Ovary (tissue), 9 donors: ENCODE measurements around the gene PTCH1. TPM values are rescaled to one million over a fixed set of nuclear protein-coding genes. Genes with fewer than 3 reads are reported as not detected.
A peak's percentile ranks its signal among the peaks of the same experiment; 100 is the strongest.

ENCODE experiments used
- DNase-seq, 5 donors: peaks; one replicate each; pipeline ENCODE4 v3.0.0-alpha.2; 2019 to 2020
- H3K27ac ChIP-seq, 2 donors: fragments of 200-600 bp; one replicate each; pipeline versions ENCODE4 v1.5.1 to v1.8.0; 2019 to 2022
- H3K27me3 ChIP-seq: fragments of 200-600 bp; one replicate; pipeline ENCODE4 v1.8.0; 2022
- H3K36me3 ChIP-seq: fragments of 200-600 bp; sonication (generic); one replicate; pipeline ENCODE4 v1.5.1; 2019
- H3K4me1 ChIP-seq: one replicate; pipeline ENCODE4 v1.8.1; 2013; ENCODE audit warnings: mild to moderate bottlenecking, moderate library complexity; ENCODE audit not compliant: insufficient read depth
- H3K4me3 ChIP-seq: fragments of 200-600 bp; sonication (generic); one replicate; pipeline ENCODE4 v1.5.1; 2017
- H3K9me3 ChIP-seq, 2 donors: fragments of 200-600 bp in 1 of 2; sonication (generic) in 1 of 2; one replicate each; pipeline versions ENCODE4 v1.5.1 to v1.8.1; 2013 to 2019; ENCODE audit warnings: mild to moderate bottlenecking in 1 of 2, moderate library complexity in 1 of 2
- CTCF ChIP-seq, 3 donors: fragments of 450-650 bp in 2 of 3; fragments of 200-600 bp in 1 of 3; IDR thresholded peaks; one replicate each; pipeline versions ENCODE4 v1.5.1 to v1.8.0; 2016 to 2022; ENCODE audit warnings: antibody characterized with exemption in 3 of 3, mild to moderate bottlenecking in 1 of 3
- EP300 ChIP-seq: sonication (generic); formaldehyde crosslinking; IDR thresholded peaks from one replicate; pipeline ENCODE4 v1.6.1; 2017; ENCODE audit warnings: antibody characterized with exemption
- POLR2A ChIP-seq: fragments of 450-650 bp; IDR thresholded peaks from one replicate; pipeline ENCODE4 v1.6.1; 2017; ENCODE audit warnings: antibody characterized with exemption, mild to moderate bottlenecking, moderate library complexity
- WGBS, 3 donors: extraction: QIAGEN DNeasy Blood & Tissue Kit in 1 of 3; methylation state at CpG; one replicate each; pipeline versions ENCODE4 v1.1.5 to v1.1.7; 2013 to 2017; 5-methylcytosine and 5-hydroxymethylcytosine counted together
- intact Hi-C, 4 donors: fragments of 100-400 bp; cut with DNase I; formaldehyde crosslinking; loops; one replicate each; pipeline versions ENCODE4 v1.11.0 to v1.15.1; 2022 to 2023
- polyA plus RNA-seq, 2 donors: library from polyadenylated mRNA; stranded (reverse); fragments of 200-250 nt in 1 of 2; fragments of 350-450 nt in 1 of 2; fragmentation: Illumina TruSeq in 1 of 2; extraction: RNeasy Lipid Tissue Mini Kit (QIAGEN cat#74804) in 1 of 2; gene quantifications; one replicate each; pipeline ENCODE4 v1.2.3, GENCODE V29; 2013 to 2014
- total RNA-seq, 7 donors: library from RNA; depleted of rRNA in 2 of 7; stranded (reverse); fragments of >200 nt in 2 of 7; fragmentation: NEBNext Ultra II Directional in 3 of 7; extraction: Animal tissue kit (Norgen Biotek cat#: 25700) in 3 of 7; gene quantifications; one replicate each; pipeline versions ENCODE4 v1.1.0 to v1.2.4, GENCODE V29; 2016 to 2023
- donor health status: DM: no; HTN: no; CAD: no; lungs with moderate emphysema.
- donor health status: DM: no; HTN: no; CAD: no.
- donor health status: Bipolar disorder and iron deficiency.
- donor health status: DM: yes; HTN: yes; CAD: no.
- donor health status: DM: no; HTN: no; CAD: no.
- donor health status: DM: yes; HTN: yes; CAD: no.

PTCH1 gene
- total and polyA plus RNA-seq, 9 donors, result 6.4 to 24.3 (median 13.5) TPM

- Histone ChIP-seq H3K9me3 (no peaks in the 10 kb centered on the region), H3K36me3 (no peaks in the 10 kb centered on the region), H3K4me3 (no peak overlapping the region), H3K27ac (no peak overlapping the region), H3K27me3 (no peaks in the 10 kb centered on the region), H3K4me1 (peaks cover 17% of the 10 kb centered on the region)
- TF ChIP-seq POLR2A (no peak), CTCF (IDR thresholded peaks at IDR 0.05) (no peak)
- intact Hi-C loops, result no loop called here
- WGBS, 3 donors, result 4 to 16% (median 9%) methylated on average over 3 of the region's 3 CpGs
- DNase-seq, result no peak
Observed at GRCh38 chr9:95497772-95498171, 19.0 kb downstream of the PTCH1 start.

- DNase-seq, result no peak
- 8 to 21% (median 9%) methylated on average over 2 of the region's 2 CpGs for WGBS, 3 donors
- no peak overlapping the region for H3K4me3 ChIP-seq
- no peak for TF ChIP-seq EP300
- peaks cover 15% of the 10 kb centered on the region for H3K4me1 ChIP-seq
- intact Hi-C loops, result no loop called here
- no peaks in the 10 kb centered on the region for H3K36me3 ChIP-seq
- H3K9me3 ChIP-seq, result no peaks in the 10 kb centered on the region
- no peaks in the 10 kb centered on the region for H3K27me3 ChIP-seq
- H3K27ac ChIP-seq, result no peak overlapping the region
Observed at GRCh38 chr9:95496687-95497086, 20.1 kb downstream of the PTCH1 start.

- H3K4me3 ChIP-seq, result no peak overlapping the region
- TF ChIP-seq POLR2A (no peak), EP300 (no peak), CTCF (IDR thresholded peaks at IDR 0.05) (no peak)
- H3K9me3 ChIP-seq, result no peaks in the 10 kb centered on the region
- H3K36me3 ChIP-seq, result no peaks in the 10 kb centered on the region
- intact Hi-C loops, result no loop called here
- H3K27ac ChIP-seq, result no peak overlapping the region
- H3K4me1 ChIP-seq, result peaks cover 19% of the 10 kb centered on the region
- no peak for DNase-seq
- H3K27me3 ChIP-seq, result no peaks in the 10 kb centered on the region
- whole genome bisulfite sequencing, 3 donors, result 56 to 64% (median 64%) methylated on average over 12 of the region's 12 CpGs
Observed at GRCh38 chr9:95495961-95496360, 20.8 kb downstream of the PTCH1 start.

- H3K27ac ChIP-seq, result no peak overlapping the region
- TF ChIP-seq CTCF (IDR thresholded peaks at IDR 0.05), result no peak
- TF ChIP-seq EP300, result no peak
- no peak for TF ChIP-seq POLR2A
- intact Hi-C loops, result no loop called here
Observed at GRCh38 chr9:95495529-95495928, 21.2 kb downstream of the PTCH1 start.

GRCh38 chr9:95494416-95495371 is 22.1 kb downstream of the PTCH1 start:
- no peaks in the 10 kb centered on the region for H3K9me3 ChIP-seq
- intact Hi-C loops, result no loop called here
- no peak overlapping the region for H3K27ac ChIP-seq
- peaks cover 12% of the 10 kb centered on the region for H3K4me1 ChIP-seq
- DNase-seq, result peak in 1 of 5 donors; percentile 52
- no peak overlapping the region for H3K4me3 ChIP-seq
- WGBS, 3 donors, result 63 to 77% (median 66%) methylated on average over 29 of the region's 29 CpGs
- no peaks in the 10 kb centered on the region for H3K36me3 ChIP-seq
- TF ChIP-seq POLR2A (no peak), EP300 (no peak), CTCF (IDR thresholded peaks at IDR 0.05) (no peak)
- no peaks in the 10 kb centered on the region for H3K27me3 ChIP-seq

More at GRCh38 chr9:95495529-95495928, 21.2 kb downstream of the PTCH1 start:
- H3K9me3 ChIP-seq, result no peaks in the 10 kb centered on the region
- H3K4me1 ChIP-seq, result peaks cover 19% of the 10 kb centered on the region
- no peak for DNase-seq
- H3K4me3 ChIP-seq, result no peak overlapping the region
- no peaks in the 10 kb centered on the region for H3K27me3 ChIP-seq
- H3K36me3 ChIP-seq, result no peaks in the 10 kb centered on the region
- WGBS, 3 donors, result 42 to 62% (median 62%) methylated on average over 3 of the region's 3 CpGs
